ENCODE measurements around the gene OSBPL2. TPM values are rescaled to one million over a fixed set of nuclear protein-coding genes. Genes with fewer than 3 reads are reported as not detected.

Gene OSBPL2
- total and polyA plus RNA-seq, 2 experiments from 2014 or later: 37.5 to 43.4 TPM

DNA sequence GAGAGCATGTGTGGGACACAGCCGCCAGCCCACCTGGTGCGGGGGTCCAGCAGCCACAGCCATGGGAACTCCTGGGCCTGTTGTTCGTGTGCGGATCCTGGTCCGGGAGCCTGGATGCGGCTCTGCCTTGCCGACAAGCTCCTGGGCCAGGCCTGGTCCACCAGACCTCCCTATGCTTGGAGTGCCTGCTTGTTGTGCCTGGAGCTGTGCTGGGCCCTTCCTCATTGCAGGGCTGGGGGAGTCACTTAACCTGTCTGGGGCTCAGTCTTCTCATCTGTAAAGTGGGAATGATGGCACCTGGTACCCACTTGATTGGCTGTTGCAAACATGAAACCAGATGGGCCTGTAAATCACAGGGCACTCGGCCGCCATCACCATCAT lies 2.6 kb upstream of the OSBPL2 start:
- no peaks in the 10 kb centered on the region for H3K27me3 ChIP-seq
- no peaks in the 10 kb centered on the region for H3K9me3 ChIP-seq (ENCODE audit: low read depth)
- H3K4me1 ChIP-seq (ENCODE audit: low read depth): peaks cover 15% of the 10 kb centered on the region
- no peak for DNase-seq (ENCODE audit: low read depth in 1 of 2, low spot score in 1 of 2)
- TF ChIP-seq, protein P1, sequence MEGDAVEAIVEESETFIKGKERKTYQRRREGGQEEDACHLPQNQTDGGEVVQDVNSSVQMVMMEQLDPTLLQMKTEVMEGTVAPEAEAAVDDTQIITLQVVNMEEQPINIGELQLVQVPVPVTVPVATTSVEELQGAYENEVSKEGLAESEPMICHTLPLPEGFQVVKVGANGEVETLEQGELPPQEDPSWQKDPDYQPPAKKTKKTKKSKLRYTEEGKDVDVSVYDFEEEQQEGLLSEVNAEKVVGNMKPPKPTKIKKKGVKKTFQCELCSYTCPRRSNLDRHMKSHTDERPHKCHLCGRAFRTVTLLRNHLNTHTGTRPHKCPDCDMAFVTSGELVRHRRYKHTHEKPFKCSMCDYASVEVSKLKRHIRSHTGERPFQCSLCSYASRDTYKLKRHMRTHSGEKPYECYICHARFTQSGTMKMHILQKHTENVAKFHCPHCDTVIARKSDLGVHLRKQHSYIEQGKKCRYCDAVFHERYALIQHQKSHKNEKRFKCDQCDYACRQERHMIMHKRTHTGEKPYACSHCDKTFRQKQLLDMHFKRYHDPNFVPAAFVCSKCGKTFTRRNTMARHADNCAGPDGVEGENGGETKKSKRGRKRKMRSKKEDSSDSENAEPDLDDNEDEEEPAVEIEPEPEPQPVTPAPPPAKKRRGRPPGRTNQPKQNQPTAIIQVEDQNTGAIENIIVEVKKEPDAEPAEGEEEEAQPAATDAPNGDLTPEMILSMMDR (IDR thresholded peaks at IDR 0.05; ENCODE audit: low read depth, low read length): no peak
- H3K27ac ChIP-seq: no peak overlapping the region
- H3K4me3 ChIP-seq: no peak overlapping the region
- no peaks in the 10 kb centered on the region for H3K36me3 ChIP-seq

DNA sequence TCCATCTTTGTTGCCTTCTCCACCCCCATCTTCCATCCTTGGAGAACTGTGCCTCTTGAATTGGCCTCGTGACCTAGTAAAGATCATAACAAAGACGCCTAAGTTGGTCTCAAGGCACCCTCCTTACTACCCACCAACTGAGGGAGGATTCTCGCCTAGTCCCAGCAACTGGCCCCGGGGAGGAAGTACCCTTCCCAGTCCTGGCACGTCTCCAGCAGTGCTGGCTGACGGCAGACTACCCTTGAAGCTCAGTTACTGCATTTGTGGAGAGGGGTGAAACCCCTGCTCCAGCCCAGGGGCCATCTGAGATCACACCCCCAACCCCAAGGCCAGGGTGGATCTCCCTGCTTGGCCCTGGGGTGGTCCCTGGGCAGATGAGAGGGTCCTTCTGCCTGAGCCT lies 2.1 kb upstream of the OSBPL2 start:
- no peak overlapping the region for H3K27ac ChIP-seq
- H3K27me3 ChIP-seq: no peaks in the 10 kb centered on the region
- H3K4me3 ChIP-seq: no peak overlapping the region
- no peak for DNase-seq (ENCODE audit: low read depth in 1 of 2, low spot score in 1 of 2)
- TF ChIP-seq, protein P1 (IDR thresholded peaks at IDR 0.05; ENCODE audit: low read depth, low read length): no peak
- H3K4me1 ChIP-seq (ENCODE audit: low read depth): peaks cover 15% of the 10 kb centered on the region
- no peaks in the 10 kb centered on the region for H3K9me3 ChIP-seq (ENCODE audit: low read depth)
- H3K36me3 ChIP-seq: no peaks in the 10 kb centered on the region

DNA sequence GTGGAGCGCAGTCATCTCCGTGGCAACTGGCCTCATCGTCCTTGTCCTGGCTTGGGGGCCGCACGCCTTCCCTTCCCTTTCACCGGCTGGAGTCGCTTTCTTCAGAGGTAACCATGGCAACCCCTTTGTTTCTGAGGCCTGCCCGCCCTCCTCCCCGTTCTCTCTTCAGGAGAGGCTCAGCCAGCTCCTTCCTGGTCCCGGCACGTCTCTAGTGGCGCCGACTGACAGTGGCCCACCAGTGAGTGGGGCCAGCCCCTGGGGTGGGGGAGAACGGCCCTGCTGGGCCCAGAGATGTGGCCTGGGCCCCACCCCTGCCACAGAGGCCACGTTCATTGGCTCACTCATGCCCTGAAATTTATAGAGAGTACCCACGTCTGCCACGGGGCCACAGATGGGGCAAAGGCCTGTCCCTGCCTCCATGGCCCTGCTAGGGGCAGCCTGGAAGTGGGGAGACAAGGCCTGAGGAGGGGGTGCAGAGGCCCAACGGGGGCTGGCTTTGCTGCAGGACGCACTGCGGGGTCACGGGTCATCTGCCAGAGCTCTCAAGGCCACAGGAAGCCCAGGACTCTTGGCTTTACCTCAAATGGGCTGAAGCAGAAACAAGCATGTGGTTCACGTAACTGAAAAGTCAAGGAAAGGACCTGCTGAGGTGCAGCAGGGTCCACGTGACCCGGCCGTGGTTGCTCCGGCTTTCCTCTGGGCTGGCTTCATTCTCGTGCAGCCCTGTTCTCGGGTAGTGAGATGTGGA lies 1.4 kb upstream of the OSBPL2 start:
- TF ChIP-seq, protein P1 (IDR thresholded peaks at IDR 0.05; ENCODE audit: low read depth, low read length): no peak
- H3K9me3 ChIP-seq (ENCODE audit: low read depth): no peaks in the 10 kb centered on the region
- no peak for DNase-seq (ENCODE audit: low read depth in 1 of 2, low spot score in 1 of 2)

DNA sequence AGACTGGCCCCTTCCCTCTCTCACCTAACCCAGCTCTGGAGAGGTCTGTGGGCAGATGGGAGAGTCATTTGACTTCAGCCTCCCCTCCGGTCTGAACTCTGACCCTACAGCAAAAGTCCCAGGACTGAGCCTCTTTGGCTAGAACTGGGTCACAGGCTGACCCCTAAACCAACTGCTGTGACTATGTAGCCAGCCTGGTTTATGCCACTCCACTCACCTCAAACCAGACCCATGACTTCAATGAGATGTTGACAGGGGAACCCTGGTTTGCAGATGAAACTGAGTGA lies 864 bp upstream of the OSBPL2 start:
- TF ChIP-seq, protein P1 (IDR thresholded peaks at IDR 0.05; ENCODE audit: low read depth, low read length): no peak
- Histone ChIP-seq H3K4me1 (ENCODE audit: low read depth) (peaks cover 15% of the 10 kb centered on the region), H3K36me3 (no peaks in the 10 kb centered on the region), H3K9me3 (ENCODE audit: low read depth) (no peaks in the 10 kb centered on the region), H3K27me3 (no peaks in the 10 kb centered on the region), H3K4me3 (no peak overlapping the region), H3K27ac (no peak overlapping the region)
- DNase-seq (ENCODE audit: low read depth in 1 of 2, low spot score in 1 of 2): no peak

More for the DNA sequence above, 1.4 kb upstream of the OSBPL2 start:
- H3K4me3 ChIP-seq: no peak overlapping the region
- H3K27me3 ChIP-seq: no peaks in the 10 kb centered on the region
- no peak overlapping the region for H3K27ac ChIP-seq
- peaks cover 15% of the 10 kb centered on the region for H3K4me1 ChIP-seq (ENCODE audit: low read depth)
- H3K36me3 ChIP-seq: no peaks in the 10 kb centered on the region

DNA sequence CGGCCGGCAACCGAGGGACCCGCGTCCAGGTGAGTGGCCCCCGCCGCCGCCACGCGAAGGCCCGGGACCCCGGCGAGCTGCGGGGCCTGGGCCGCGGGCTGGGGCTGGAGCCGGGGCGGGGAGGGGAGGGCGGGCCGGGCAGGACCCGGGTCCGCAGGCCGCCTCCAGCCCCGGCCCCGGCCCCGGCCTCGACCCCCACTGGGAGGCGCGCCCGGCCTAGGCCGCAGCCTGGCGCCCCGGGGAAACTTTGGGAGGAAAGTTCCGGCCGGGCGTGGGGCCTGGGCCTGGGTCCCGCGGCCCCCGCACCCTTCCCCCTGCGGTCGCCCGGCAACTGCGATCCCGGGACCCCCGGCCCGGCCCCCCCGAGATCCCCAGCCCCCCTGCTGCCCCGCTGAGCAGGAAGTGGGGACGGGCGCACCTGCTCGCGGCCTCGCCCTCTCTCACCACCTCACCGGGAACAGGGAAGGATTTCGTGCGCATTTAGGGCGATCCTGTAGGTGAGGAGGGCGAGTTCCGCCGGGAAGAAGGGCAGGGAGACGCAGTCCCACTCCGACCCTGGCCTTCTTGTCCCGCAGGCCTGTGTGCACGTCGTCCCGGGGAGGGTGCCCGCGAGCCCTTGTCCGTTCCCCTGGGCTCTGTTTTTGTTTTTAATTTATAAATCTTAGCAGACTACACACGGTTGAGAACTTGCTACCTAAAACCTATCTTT lies 402 bp downstream of the OSBPL2 start:
- Histone ChIP-seq H3K27me3 (no peaks in the 10 kb centered on the region), H3K36me3 (no peaks in the 10 kb centered on the region), H3K4me3 (peak overlapping the region; percentile 89), H3K4me1 (ENCODE audit: low read depth) (peaks cover 15% of the 10 kb centered on the region), H3K9me3 (ENCODE audit: low read depth) (no peaks in the 10 kb centered on the region), H3K27ac (peak overlapping the region; percentile 85)
- TF ChIP-seq, protein P1 (IDR thresholded peaks at IDR 0.05; ENCODE audit: low read depth, low read length): no peak
- peak in 1 of 2 donors; percentile 27 for DNase-seq (ENCODE audit: low read depth in 1 of 2, low spot score in 1 of 2)
